GM19025 (cell line): ENCODE results near the gene GAS2.

Experiments
- ATAC-seq: cut with Tn5 transposase; IDR thresholded peaks from one replicate; pipeline ENCODE4 v1.9.1; 2021; ENCODE audit warnings: mild to moderate bottlenecking, low read depth, moderate library complexity; ENCODE audit not compliant: unreplicated experiment

Gene GAS2

DNA sequence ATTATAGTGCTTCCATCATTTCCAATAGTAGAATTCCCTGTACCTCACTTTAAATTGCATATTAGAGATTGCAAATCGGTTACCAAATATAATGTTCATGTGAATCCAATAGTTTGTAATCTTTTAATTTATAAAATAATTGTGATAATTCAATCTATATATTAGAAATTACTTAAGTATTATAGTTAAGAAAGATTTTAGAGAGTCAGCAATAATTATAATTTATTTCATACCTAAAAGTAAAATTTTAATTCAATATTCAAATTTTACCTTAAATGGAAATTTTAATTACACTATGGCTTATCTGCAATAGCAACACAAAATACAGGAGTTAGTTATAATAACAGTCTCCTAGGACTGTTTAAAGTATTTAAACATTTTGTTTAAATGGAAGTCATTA lies 180.3 kb downstream of the GAS2 start:
- no peak for ATAC-seq

DNA sequence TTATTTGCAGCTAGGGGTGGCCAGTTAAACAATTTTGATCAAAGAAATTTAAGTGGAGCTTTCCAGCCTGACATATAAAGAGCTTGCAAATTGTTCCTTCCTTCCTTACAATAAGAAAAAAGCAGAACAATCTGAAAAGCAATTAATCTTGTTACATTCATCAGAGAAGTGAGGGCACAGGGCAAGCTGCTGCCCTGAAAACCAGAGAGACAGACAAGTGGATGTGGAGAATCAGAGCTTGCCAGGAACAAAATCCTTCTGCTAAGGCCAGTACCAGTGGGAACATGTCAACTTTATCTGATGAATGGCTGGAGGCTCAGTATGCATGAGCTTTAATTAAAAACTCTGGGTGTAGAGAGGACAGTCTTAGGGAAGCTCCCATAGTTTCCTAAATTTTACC lies 185.1 kb downstream of the GAS2 start:
- ATAC-seq = no peak

DNA sequence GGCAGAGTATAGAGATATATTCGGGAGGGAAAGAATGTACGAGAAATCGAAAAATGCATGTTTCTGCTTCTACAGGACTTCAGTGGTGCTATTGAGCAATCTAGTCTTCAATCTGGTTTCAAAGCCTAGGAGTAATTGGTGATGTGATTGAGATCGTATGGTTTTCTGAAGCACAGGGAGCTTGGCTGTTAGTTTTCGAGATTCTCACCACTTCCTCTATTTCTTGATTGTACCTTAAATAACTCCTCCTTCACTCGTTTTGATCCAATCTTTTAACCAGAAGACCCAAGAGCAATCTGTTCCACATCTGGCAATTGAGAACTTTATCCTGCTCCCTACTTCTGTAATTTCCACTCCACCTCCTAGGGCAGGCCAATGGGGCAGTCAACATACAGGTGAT lies 193.3 kb downstream of the GAS2 start:
- no peak for ATAC-seq

DNA sequence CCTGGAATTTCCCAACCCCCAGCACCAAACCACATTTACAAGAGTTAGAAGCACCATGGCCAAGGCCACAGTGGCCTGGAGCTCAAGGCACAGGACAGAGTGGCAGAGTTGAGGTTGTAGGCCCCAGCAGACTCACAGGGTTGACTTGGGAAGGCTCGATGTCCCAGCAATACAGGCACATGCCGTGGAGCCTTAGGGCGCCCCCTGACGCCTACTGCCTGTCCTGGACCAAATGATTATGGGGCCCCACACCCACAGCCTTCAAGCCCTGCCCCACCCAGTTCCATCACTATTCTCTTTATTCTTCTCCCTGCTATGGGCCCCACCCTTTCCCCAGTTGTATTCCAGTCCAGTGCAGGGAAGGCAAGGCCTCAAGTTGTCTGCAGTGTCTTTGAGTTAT lies 193.8 kb downstream of the GAS2 start, which contains the start of gene CCDC179:
Gene CCDC179 (minus strand): TSS at position 234 of the 400 bp plus-strand sequence. CDS start 53 bp downstream, at position 181.
- no peak for ATAC-seq
